Astrocyte of the spinal cord (primary cell): ENCODE measurements around the gene ABHD1.
A peak's percentile ranks its signal among the peaks of the same experiment; 100 is the strongest.

ENCODE experiments used
- DNase-seq: peaks from one replicate; pipeline ENCODE4 v3.0.0; 2011; ENCODE audit warnings: low read depth, low spot score
- H3K4me3 ChIP-seq: 2 replicates; pipeline ENCODE4 v1.5.1; 2011; ENCODE audit warnings: low read depth, mild to moderate bottlenecking, low read length, moderate library complexity
- CTCF ChIP-seq: IDR thresholded peaks from 2 replicates; pipeline ENCODE4 v1.5.1; 2012; ENCODE audit warnings: low read depth, mild to moderate bottlenecking, low read length, inconsistent platforms
- in situ Hi-C: cut with HindIII; loops from 2 replicates; pipeline ENCODE4 v1.10.0; 2017; ENCODE audit warnings: low sequenced_read_pairs

The ABHD1 gene

GRCh38 chr2:27093430-27094352, 29.9 kb upstream of the ABHD1 start:
- in situ Hi-C loops: no loop called here
- no peak for TF ChIP-seq CTCF
- H3K4me3 ChIP-seq: no peak overlapping the region
- DNase-seq: no peak

DNA sequence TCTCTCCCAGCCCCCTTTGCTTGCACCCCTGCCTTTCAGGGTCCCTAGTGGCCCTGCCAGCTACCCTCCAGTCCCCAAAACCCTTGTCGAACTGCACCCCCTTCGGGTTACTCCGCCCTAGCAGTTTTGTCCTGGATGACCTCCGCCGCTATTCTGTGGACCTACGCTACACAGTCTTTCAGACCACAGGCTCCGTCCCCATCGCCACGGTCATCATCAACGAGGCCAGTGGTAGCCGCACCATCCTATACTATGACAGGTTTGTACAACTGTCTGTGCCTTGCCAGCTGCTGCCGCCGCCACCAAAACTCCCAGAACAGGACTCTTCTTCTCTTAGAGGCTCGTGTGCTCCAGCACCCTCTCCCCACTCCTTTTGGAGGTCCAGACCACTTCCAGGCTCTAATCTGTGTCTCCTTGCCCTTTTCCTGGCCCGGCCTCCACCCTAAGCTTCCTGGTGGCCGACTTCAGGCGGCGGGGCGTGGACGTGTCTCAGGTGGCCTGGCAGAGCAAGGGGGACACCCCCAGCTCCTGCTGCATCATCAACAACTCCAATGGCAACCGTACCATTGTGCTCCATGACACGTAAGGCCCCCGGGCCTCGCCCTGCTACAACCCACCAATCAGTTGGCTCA, 29.1 kb upstream of the ABHD1 start:
- in situ Hi-C loops: no loop called here
- no peak for TF ChIP-seq CTCF
- H3K4me3 ChIP-seq: no peak overlapping the region
- DNase-seq: no peak

GRCh38 chr2:27095427-27095744, 28.2 kb upstream of the ABHD1 start:
- TF ChIP-seq CTCF: no peak
- no peak overlapping the region for H3K4me3 ChIP-seq
- no peak for DNase-seq
- in situ Hi-C loops: no loop called here

GRCh38 chr2:27095745-27096651, 27.6 kb upstream of the ABHD1 start:
- in situ Hi-C loops: no loop called here
- peak overlapping the region; percentile 16 for H3K4me3 ChIP-seq
- peak; percentile 44 for DNase-seq

GRCh38 chr2:27096748-27097297, 26.8 kb upstream of the ABHD1 start:
- no peak overlapping the region for H3K4me3 ChIP-seq
- in situ Hi-C loops: no loop called here
- no peak for DNase-seq
- TF ChIP-seq CTCF: no peak

More at GRCh38 chr2:27095745-27096651, 27.6 kb upstream of the ABHD1 start:
- no peak for TF ChIP-seq CTCF

DNA sequence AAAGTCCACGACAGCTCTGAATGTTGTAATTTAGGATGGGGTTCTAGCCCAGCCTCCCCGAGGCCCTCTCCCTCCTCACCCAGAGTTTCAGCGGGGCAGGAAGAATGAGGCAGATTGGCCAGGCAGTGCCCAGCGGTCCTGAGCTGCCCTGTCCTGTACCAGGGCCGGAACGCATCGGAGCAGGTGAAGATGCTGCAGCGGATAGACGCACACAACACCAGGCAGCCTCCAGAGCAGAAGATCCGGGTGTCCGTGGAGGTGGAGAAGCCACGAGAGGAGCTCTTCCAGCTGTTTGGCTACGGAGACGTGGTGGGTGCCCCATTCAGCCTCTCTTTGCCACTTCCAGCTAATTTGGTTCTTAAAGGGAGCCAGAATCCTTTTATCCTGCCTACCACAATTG, 26.3 kb upstream of the ABHD1 start:
- in situ Hi-C loops: no loop called here
- no peak for DNase-seq
- no peak overlapping the region for H3K4me3 ChIP-seq

More for the DNA sequence above, 26.3 kb upstream of the ABHD1 start:
- TF ChIP-seq CTCF: no peak
